Activated T-cell treated with anti-CD3 and anti-CD28 coated beads for 24 hours (primary cell): ENCODE data around the gene DDX19B.
"Not testable (repeated sequence)": the region's sequence is repeated elsewhere in the genome, so short reads cannot be mapped to it uniquely, and the experiment has no call there.

Experiments used
- DNase-seq: peaks from one replicate; pipeline ENCODE4 v3.0.0-alpha.2; 2020; ENCODE audit warnings: low read depth

DDX19B gene

GRCh38 chr16:70349783-70350182, 50.8 kb downstream of the DDX19B start:
- no peak for DNase-seq

- DNase-seq, result no peak
Measured at GRCh38 chr16:70359552-70359951, 60.6 kb downstream of the DDX19B start.

GRCh38 chr16:70364399-70364798, 65.4 kb downstream of the DDX19B start:
- no peak for DNase-seq

GRCh38 chr16:70370145-70370544, 71.2 kb downstream of the DDX19B start:
- DNase-seq, result not testable (repeated sequence)

GRCh38 chr16:70370924-70371323, 71.9 kb downstream of the DDX19B start:
- no peak for DNase-seq

GRCh38 chr16:70372921-70373728, 74.1 kb downstream of the DDX19B start:
- no peak for DNase-seq

GRCh38 chr16:70374213-70374612, 75.2 kb downstream of the DDX19B start:
- no peak for DNase-seq

- no peak for DNase-seq
Measured at GRCh38 chr16:70375636-70376611, 76.9 kb downstream of the DDX19B start.

GRCh38 chr16:70377782-70378181, 78.8 kb downstream of the DDX19B start:
- no peak for DNase-seq

- DNase-seq, result no peak
Measured at GRCh38 chr16:70378869-70379493, 80.0 kb downstream of the DDX19B start.

- peak; percentile 74 for DNase-seq
Measured at GRCh38 chr16:70380248-70380918, 81.4 kb downstream of the DDX19B start.

- peak; percentile 95 for DNase-seq
Measured at GRCh38 chr16:70380919-70381603, 82.1 kb downstream of the DDX19B start.

GRCh38 chr16:70381604-70382342, 82.8 kb downstream of the DDX19B start:
- DNase-seq, result no peak

GRCh38 chr16:70383421-70383960, 84.5 kb downstream of the DDX19B start:
- DNase-seq, result no peak
